ENCODE results near the gene DLGAP5. TPM values are rescaled to one million over a fixed set of nuclear protein-coding genes. Genes with fewer than 3 reads are reported as not detected.
A peak's percentile ranks its signal among the peaks of the same experiment; 100 is the strongest.

The DLGAP5 gene
- polyA plus RNA-seq, 1 donor (not counting 4 experiments of a cell fraction or from before 2014, with no cell fraction given), result 15.3 TPM

GRCh38 chr14:55103971-55104954 lies 87.1 kb downstream of the DLGAP5 start:
- Histone ChIP-seq H3K27me3 (ENCODE audit: control insufficient read depth, extremely low read depth, insufficient read depth, low read length) (no peaks in the 10 kb centered on the region), H3K9ac (ENCODE audit: control insufficient read depth, extremely low read depth, insufficient read depth, low read length) (peak overlapping the region; percentile 88), H3K27ac (ENCODE audit: control insufficient read depth, insufficient read depth, low read length) (peak overlapping the region; percentile 98), H3K9me3 (ENCODE audit: control insufficient read depth, low read depth, low read length) (peaks cover 5% of the 10 kb centered on the region), H3K4me1 (ENCODE audit: control insufficient read depth, extremely low read depth, insufficient read depth, low read length) (peaks cover 46% of the 10 kb centered on the region), H4K20me1 (ENCODE audit: control insufficient read depth, extremely low read depth, insufficient read depth, low read length) (no peaks in the 10 kb centered on the region), H3K79me2 (ENCODE audit: control insufficient read depth, insufficient read depth, low read length) (no peaks in the 10 kb centered on the region), H3K4me2 (ENCODE audit: control insufficient read depth, extremely low read depth, insufficient read depth, low read depth, low read length) (peak overlapping the region; percentile 84), H3K9me1 (ENCODE audit: control insufficient read depth, extremely low read depth, insufficient read depth, low read length) (no peaks in the 10 kb centered on the region), H2AFZ (ENCODE audit: control insufficient read depth, low read length) (peak overlapping the region; percentile 8), H3K36me3 (ENCODE audit: control insufficient read depth in 2 of 2, extremely low read depth in 1 of 2, insufficient read depth in 2 of 2, low read length in 2 of 2) (no peaks in the 10 kb centered on the region), H3K4me3 (ENCODE audit: control insufficient read depth in 2 of 3, extremely low read depth in 1 of 3, insufficient read depth in 2 of 3, low read depth in 1 of 3, low read length in 3 of 3) (no peak overlapping the region)
- FAIRE-seq (no peak), DNase-seq (ENCODE audit: low read depth, low spot score) (no peak)
- dilution Hi-C loops (cut with MboI; ENCODE audit: extremely low pct_ligation_motif_present, low sequenced_read_pairs), result no loop called here
- no peak for TF ChIP-seq CTCF (optimal IDR thresholded peaks at IDR 0.05 in 1 of 3, IDR thresholded peaks at IDR 0.05 in 1 of 3, conservative IDR thresholded peaks at IDR 0.05 in 1 of 3; ENCODE audit: extremely low read depth in 1 of 3, insufficient read depth in 2 of 3, low read length in 3 of 3)
- no peak for TF ChIP-seq EZH2 (IDR thresholded peaks at IDR 0.05; ENCODE audit: low read length)

- Histone ChIP-seq H3K4me1 (ENCODE audit: control insufficient read depth, extremely low read depth, insufficient read depth, low read length) (peaks cover 42% of the 10 kb centered on the region), H3K27me3 (ENCODE audit: control insufficient read depth, extremely low read depth, insufficient read depth, low read length) (no peaks in the 10 kb centered on the region), H3K27ac (ENCODE audit: control insufficient read depth, insufficient read depth, low read length) (peak overlapping the region; percentile 98), H3K9me3 (ENCODE audit: control insufficient read depth, low read depth, low read length) (peaks cover 5% of the 10 kb centered on the region), H2AFZ (ENCODE audit: control insufficient read depth, low read length) (peak overlapping the region; percentile 39), H3K4me3 (ENCODE audit: control insufficient read depth in 2 of 3, extremely low read depth in 1 of 3, insufficient read depth in 2 of 3, low read depth in 1 of 3, low read length in 3 of 3) (peak overlapping the region; percentile 26 to 47 (median 46)), H3K9ac (ENCODE audit: control insufficient read depth, extremely low read depth, insufficient read depth, low read length) (peak overlapping the region; percentile 88), H4K20me1 (ENCODE audit: control insufficient read depth, extremely low read depth, insufficient read depth, low read length) (no peaks in the 10 kb centered on the region), H3K79me2 (ENCODE audit: control insufficient read depth, insufficient read depth, low read length) (no peaks in the 10 kb centered on the region), H3K36me3 (ENCODE audit: control insufficient read depth in 2 of 2, extremely low read depth in 1 of 2, insufficient read depth in 2 of 2, low read length in 2 of 2) (no peaks in the 10 kb centered on the region), H3K9me1 (ENCODE audit: control insufficient read depth, extremely low read depth, insufficient read depth, low read length) (no peaks in the 10 kb centered on the region), H3K4me2 (ENCODE audit: control insufficient read depth, extremely low read depth, insufficient read depth, low read depth, low read length) (peak overlapping the region; percentile 84)
- TF ChIP-seq EZH2 (IDR thresholded peaks at IDR 0.05; ENCODE audit: low read length) (no peak), CTCF (optimal IDR thresholded peaks at IDR 0.05 in 1 of 3, IDR thresholded peaks at IDR 0.05 in 1 of 3, conservative IDR thresholded peaks at IDR 0.05 in 1 of 3; ENCODE audit: extremely low read depth in 1 of 3, insufficient read depth in 2 of 3, low read length in 3 of 3) (peak in 1 of 3 experiments; percentile 5)
- peak; percentile 84 for FAIRE-seq
- dilution Hi-C loops (cut with MboI; ENCODE audit: extremely low pct_ligation_motif_present, low sequenced_read_pairs), result no loop called here
- peak; percentile 81 for DNase-seq (ENCODE audit: low read depth, low spot score)
These were observed 88.3 kb downstream of the DLGAP5 start for GRCh38 chr14:55103005-55103640.
